ENCODE results near the gene MGAT4D. TPM values are rescaled to one million over a fixed set of nuclear protein-coding genes. Genes with fewer than 3 reads are reported as not detected.
"Not testable (repeated sequence)": the region's sequence is repeated elsewhere in the genome, so short reads cannot be mapped to it uniquely, and the experiment has no call there.

The MGAT4D gene
- total RNA-seq, 1 donor from 2014 or later: not detected

DNA sequence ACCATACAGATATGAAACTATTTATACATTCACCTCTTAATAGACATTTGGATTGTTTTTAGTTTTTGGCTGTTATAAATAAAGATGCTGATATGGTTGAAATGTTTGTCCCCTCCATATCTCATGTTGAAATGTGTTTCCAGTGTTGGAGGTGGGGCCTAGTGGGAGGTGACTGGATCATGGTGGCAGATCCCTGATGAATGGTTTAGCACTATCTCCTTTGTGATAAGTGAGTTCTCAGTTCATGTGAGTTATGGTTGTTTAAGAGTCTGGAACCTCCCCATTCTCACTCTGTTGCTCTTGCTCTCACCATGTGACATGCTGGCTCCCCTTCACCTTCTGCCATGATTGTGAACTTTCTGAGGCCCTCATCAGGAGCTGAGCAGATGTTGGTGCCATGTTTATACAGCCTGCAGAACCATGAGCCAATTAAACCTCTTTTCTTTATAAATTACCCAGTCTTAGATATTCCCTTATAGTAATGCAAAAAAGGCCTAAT lies 58.4 kb downstream of the MGAT4D start:
- DNase-seq (ENCODE audit: low read depth): no peak

DNA sequence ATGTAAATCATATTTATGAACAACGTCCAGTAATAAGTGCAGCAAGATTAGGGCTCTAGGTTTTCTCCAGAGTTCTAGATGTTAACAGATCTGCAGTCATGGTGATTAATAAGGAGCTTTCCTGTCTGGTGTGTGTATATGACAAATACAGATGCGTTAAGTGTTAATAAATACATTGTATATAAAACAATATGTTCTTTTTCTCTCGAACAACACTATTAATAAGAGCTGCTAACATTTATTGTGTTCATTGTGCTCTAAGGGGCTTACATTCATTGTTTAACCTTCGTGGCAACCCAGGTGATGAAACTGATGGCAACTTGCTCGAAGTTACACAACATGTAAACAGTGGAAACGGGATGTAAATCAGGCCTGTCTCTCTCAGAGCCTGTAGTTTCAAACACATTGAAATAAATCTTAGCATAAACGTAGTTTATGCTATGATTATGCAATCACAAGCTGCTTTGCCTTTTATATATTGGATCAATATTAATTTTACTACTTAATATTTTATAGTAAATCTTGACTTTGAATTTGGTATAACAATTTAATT lies 70.1 kb downstream of the MGAT4D start:
- no peak for DNase-seq (ENCODE audit: low read depth)

DNA sequence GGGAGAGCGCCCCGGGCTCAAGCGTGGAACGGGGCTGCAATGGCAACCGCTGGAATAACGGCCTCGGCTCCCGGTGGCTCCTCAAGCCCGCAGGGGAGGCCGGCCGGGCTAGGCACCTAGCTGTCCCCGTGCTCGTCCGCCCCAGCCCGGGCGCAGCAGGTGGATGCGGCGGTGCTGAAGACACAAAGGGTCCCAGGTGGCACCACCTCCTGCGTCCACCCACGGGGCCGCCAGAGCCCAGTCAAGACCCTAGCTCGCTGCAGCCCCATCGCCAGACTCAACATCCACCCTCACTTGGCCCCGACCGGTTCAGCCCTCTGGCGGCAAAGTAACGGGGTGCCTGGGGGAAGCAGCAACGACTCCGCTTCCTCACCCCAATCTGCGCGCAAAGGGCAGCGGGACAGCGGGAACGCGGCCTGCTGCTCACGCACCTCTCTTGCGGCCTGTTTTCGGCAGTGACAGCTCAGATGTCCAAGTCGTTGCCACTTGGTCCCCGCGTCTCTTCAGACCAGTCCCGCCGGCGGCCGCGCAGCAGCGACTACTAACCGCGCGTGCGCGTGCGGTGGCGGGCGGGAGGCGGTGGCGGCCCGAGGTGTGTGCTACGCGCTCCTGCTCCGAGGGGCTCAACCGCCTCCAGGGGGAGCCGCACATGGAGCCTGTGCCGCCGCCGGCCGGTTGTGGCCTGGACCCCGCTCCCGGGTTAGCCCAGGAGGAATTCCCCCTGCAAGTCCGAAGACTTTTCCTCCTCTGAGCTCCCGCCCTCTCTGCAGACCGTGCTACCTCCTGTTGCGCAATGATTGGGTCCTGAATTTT lies 70.8 kb downstream of the MGAT4D start, which contains the start of gene CLGN:
TSS of gene CLGN (minus strand) at position 543 of the 813 bp plus-strand sequence. CDS start 14,570 bp downstream, outside the sequence.
- DNase-seq (ENCODE audit: low read depth): peak; percentile 18

DNA sequence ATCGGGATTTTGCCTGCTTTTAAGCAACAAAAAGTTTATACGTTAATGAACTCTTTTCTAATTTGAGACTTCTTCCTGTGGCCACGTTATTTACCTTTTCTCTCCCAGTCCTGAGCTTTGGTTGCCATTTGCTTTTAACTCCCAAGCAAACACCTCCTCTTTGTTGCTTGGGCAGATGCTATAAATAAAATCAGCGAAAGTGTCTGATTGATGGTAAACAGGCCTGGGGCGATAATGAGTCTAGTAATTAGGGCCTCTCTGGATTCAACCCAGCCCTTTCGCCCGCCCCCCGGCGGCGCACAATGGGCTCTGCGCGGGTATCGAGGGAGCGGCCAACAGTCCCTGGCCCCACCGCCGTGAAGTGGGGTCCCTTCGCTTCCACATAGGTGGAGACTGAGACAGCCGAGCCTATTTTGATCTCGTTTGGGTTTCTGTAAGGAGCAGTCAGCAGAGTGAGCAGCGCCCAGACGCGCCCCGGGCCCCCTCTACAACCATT lies 71.4 kb downstream of the MGAT4D start:
- no peak for DNase-seq (ENCODE audit: low read depth)

DNA sequence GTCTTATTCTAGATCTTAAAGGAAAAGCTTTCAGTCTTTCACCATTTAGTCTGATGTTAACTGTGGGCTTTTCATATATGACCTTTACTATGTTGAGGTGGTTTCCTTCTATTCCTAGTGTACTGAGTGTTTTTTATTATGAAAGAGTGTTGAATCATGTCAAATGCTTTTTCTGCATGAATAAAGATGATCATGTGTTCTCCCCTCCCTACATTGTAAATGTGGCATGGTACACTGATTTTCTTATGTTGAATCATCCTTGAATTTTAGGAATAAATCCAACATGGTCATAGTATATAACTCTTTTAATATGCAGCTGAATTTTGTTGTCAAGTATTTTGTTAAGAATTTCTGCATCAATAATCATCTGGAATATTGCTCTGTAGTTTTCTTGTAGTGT lies 75.0 kb downstream of the MGAT4D start:
- DNase-seq (ENCODE audit: low read depth): peak; percentile 80

DNA sequence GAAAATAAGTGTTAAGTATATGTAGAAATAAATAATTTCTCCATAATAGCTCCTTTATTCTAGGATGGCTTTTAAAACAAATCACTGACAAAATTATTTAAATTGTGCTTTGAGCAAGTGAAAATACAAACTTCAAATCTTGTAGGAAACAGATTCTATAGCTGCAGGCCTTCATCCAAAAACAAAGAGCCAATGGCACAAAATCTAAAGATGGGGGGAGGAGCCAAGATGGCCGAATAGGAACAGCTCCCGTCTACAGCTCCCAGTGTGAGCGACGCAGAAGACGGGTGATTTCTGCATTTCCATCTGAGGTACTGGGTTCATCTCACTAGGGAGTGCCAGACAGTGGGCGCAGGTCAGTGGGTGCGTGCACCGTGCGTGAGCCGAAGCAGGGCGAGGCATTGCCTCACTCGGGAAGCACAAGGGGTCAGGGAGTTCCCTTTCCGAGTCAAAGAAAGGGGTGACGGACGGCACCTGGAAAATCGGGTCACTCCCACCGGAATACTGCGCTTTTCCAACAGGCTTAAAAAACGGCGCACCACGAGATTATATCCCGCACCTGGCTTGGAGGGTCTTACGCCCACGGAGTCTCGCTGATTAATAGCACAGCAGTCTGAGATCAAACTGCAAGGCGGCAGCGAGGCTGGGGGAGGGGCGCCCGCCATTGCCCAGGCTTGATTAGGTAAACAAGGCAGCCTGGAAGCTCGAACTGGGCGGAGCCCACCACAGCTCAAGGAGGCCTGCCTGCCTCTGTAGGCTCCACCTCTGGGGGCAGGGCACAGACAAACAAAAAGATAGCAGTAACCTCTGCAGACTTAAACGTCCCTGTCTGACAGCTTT lies 84.7 kb downstream of the MGAT4D start:
- not testable (repeated sequence) for DNase-seq (ENCODE audit: low read depth)

DNA sequence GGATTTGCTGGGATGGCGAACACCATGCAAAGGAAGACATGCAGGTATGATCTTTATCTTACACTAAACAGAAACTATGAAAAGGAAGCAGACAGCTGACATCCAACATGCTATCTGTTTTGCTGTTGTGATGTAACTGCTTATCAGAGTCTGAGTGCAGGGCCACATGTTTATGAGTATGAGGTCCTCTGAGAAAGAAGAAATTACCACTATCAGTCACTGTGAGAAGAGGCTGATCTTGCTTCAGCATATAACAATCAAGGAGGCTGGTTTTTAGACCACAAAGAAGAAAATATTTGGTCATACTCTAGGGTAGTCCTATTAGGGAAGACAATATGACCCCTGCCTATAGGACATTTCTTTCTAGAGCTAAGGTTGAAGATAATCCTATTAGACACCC lies 89.1 kb downstream of the MGAT4D start:
- DNase-seq (ENCODE audit: low read depth): no peak

DNA sequence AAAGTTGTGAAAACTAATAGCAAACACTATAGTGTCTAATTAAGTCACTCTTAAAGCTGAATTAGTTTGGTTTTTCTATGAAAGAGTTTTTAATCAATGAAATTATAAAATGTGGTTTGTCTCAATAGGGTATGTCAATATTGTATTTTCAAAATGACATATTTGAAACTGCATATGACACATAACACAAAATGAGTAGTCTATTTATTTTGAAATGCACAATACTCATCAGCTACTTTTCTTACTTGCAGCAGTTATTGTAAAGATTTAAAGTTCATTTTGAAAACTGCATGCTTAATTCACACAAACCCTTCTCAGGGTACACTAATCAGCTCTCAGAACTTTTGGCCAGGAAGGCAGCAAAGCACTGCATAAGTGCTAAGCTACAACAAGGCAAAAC lies 91.8 kb downstream of the MGAT4D start:
- DNase-seq (ENCODE audit: low read depth): no peak

DNA sequence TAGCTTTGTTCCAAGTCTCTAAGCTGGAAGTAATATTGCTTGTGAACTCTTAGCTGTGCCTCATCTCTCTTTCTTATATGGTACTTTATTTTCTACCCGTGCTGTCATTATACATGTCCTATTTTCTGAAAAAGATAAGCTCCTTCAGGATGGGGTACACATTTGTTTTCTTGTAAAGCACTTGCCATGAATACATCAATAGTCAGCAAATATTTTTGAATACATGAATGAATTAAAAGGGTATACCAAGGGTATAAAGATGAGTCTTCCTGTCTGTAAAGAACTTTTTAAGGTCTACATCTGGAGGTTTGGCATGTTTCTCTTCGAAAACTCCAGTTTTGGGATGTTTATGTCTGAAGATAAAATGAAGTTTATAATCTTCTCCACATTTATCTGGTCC lies 98.0 kb downstream of the MGAT4D start:
- no peak for DNase-seq (ENCODE audit: low read depth)

DNA sequence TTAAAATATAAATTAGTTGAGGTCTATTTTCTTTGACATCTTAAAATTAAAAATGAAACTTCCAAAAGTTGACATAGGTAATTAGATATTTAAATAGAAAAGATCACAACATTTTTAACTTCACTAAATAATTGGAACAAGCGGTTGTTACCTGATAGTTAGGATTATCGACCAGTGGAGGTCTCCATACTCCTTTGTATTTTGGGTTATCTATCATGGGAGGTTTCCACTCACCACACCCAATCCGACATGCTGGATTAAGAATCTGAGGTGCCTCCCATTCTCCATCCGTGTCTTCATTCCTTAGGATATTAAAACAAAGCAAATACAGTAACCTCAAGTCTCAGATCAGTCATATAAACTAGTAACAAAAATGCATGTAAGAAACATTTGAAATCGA lies 102.4 kb downstream of the MGAT4D start:
- no peak for DNase-seq (ENCODE audit: low read depth)

Other genes starting within 250 kb of the MGAT4D start
- 121 and 130 TPM in 2 replicates for gene SCOC, start 124.6 kb downstream of the MGAT4D start, total RNA-seq
- gene CLGN, start 70.6 kb downstream of the MGAT4D start, total RNA-seq: 2.0 and 4.7 TPM in 2 replicates
- gene ELMOD2, start 25.9 kb upstream of the MGAT4D start, total RNA-seq: 52.8 and 62.6 TPM in 2 replicates
- not detected in 2 replicates for gene UCP1, start 70.7 kb upstream of the MGAT4D start, total RNA-seq